PFSK-1 (cell line): ENCODE results near the gene GLCCI1.

ENCODE experiments used
- POLR2AphosphoS5 ChIP-seq: IDR thresholded peaks from 2 replicates; pipeline ENCODE4 v1.6.1; 2012; ENCODE audit warnings: low read depth, mild to moderate bottlenecking, control low read depth, low read length, moderate library complexity
- REST ChIP-seq, 2 experiments: IDR thresholded peaks; 2 replicates each; pipeline versions ENCODE4 v1.6.1 to v1.8.0; 2011 to 2012; ENCODE audit warnings: low read depth in 2 of 2, low read length in 2 of 2, control low read depth in 1 of 2, inconsistent platforms in 1 of 2, mild to moderate bottlenecking in 1 of 2, moderate library complexity in 1 of 2; ENCODE audit not compliant: insufficient read depth in 1 of 2
- SIN3A ChIP-seq: IDR thresholded peaks from 2 replicates; pipeline ENCODE4 v1.6.1; 2012; ENCODE audit warnings: mild to moderate bottlenecking, low read length, moderate library complexity, borderline replicate concordance; ENCODE audit not compliant: insufficient read depth

GRCh38 chr7:7938471-7938870, 30.1 kb upstream of the GLCCI1 start:
- TF ChIP-seq REST (IDR thresholded peaks at IDR 0.05; ENCODE audit: insufficient read depth in 1 of 2, low read depth in 2 of 2, low read length in 2 of 2) (no peak), SIN3A (no peak), POLR2AphosphoS5 (no peak)
